ENCODE results near the gene MSX2.
"Not testable (repeated sequence)": the region's sequence is repeated elsewhere in the genome, so short reads cannot be mapped to it uniquely, and the experiment has no call there.

MSX2 gene

GRCh38 chr5:174733836-174734235, 9.5 kb downstream of the MSX2 start:
- DNase-seq = no peak

GRCh38 chr5:174734571-174735497, 10.5 kb downstream of the MSX2 start:
- DNase-seq = no peak

GRCh38 chr5:174735498-174736330, 11.3 kb downstream of the MSX2 start:
- DNase-seq = no peak

- DNase-seq = no peak
Measured at GRCh38 chr5:174736331-174736721, 11.9 kb downstream of the MSX2 start.

GRCh38 chr5:174736777-174737176, 12.4 kb downstream of the MSX2 start:
- no peak for DNase-seq

GRCh38 chr5:174737330-174737729, 12.9 kb downstream of the MSX2 start:
- DNase-seq = no peak

- DNase-seq = no peak
Measured at GRCh38 chr5:174741352-174741751, 17.0 kb downstream of the MSX2 start.

- DNase-seq = no peak
Measured at GRCh38 chr5:174744896-174745295, 20.5 kb downstream of the MSX2 start.

GRCh38 chr5:174745590-174746103, 21.3 kb downstream of the MSX2 start:
- DNase-seq = no peak

- DNase-seq = no peak
Measured at GRCh38 chr5:174750711-174751110, 26.3 kb downstream of the MSX2 start.

GRCh38 chr5:174751154-174752000, 27.0 kb downstream of the MSX2 start:
- no peak for DNase-seq

- DNase-seq = no peak
Measured at GRCh38 chr5:174752121-174752520, 27.7 kb downstream of the MSX2 start.

- DNase-seq = no peak
Measured at GRCh38 chr5:174755106-174755505, 30.7 kb downstream of the MSX2 start.

- DNase-seq = no peak
Measured at GRCh38 chr5:174759091-174759490, 34.7 kb downstream of the MSX2 start.

GRCh38 chr5:174760721-174761120, 36.3 kb downstream of the MSX2 start:
- no peak for DNase-seq

- DNase-seq = not testable (repeated sequence)
Measured at GRCh38 chr5:174761341-174761740, 37.0 kb downstream of the MSX2 start.

- no peak for DNase-seq
Measured at GRCh38 chr5:174764309-174764708, 39.9 kb downstream of the MSX2 start.

- DNase-seq = no peak
Measured at GRCh38 chr5:174765540-174765939, 41.2 kb downstream of the MSX2 start.

GRCh38 chr5:174767670-174768069, 43.3 kb downstream of the MSX2 start:
- DNase-seq = no peak

- DNase-seq = no peak
Measured at GRCh38 chr5:174769005-174769404, 44.6 kb downstream of the MSX2 start.

GRCh38 chr5:174773371-174773770, 49.0 kb downstream of the MSX2 start:
- no peak for DNase-seq

- DNase-seq = no peak
Measured at GRCh38 chr5:174775081-174775480, 50.7 kb downstream of the MSX2 start.

GRCh38 chr5:174777111-174777510, 52.7 kb downstream of the MSX2 start:
- no peak for DNase-seq
